ENCODE measurements around the gene TMEM107.
"Not testable (repeated sequence)": the region's sequence is repeated elsewhere in the genome, so short reads cannot be mapped to it uniquely, and the experiment has no call there.

The TMEM107 gene
- total RNA-seq = 12.7 to 25.8 reads per million in 2 donors

GRCh38 chr17:8176197-8176940 lies at the start of gene TMEM107:
TSS of gene TMEM107 (minus strand) at chr17:8176380. CDS start at chr17:8176286, 94 bp downstream.
- peak; percentile 83 for DNase-seq

- DNase-seq = no peak
These were observed 49.0 kb upstream of the TMEM107 start for GRCh38 chr17:8224891-8225812.

GRCh38 chr17:8223356-8224126 lies 47.4 kb upstream of the TMEM107 start:
- DNase-seq = peak; percentile 31

GRCh38 chr17:8222630-8223355 lies 46.6 kb upstream of the TMEM107 start:
- DNase-seq = peak; percentile 80

GRCh38 chr17:8222380-8222629 lies 46.1 kb upstream of the TMEM107 start:
- DNase-seq = no peak

- peak; percentile 85 for DNase-seq
These were observed 45.6 kb upstream of the TMEM107 start for GRCh38 chr17:8221663-8222379.

GRCh38 chr17:8220783-8221662 lies 44.8 kb upstream of the TMEM107 start:
- peak; percentile 78 for DNase-seq

GRCh38 chr17:8214000-8214399 lies 37.8 kb upstream of the TMEM107 start:
- DNase-seq = not testable (repeated sequence)

GRCh38 chr17:8212312-8213180 lies 36.4 kb upstream of the TMEM107 start:
- no peak for DNase-seq

- DNase-seq = no peak
These were observed 34.7 kb upstream of the TMEM107 start for GRCh38 chr17:8210761-8211458.

- DNase-seq = peak; percentile 92
These were observed 34.0 kb upstream of the TMEM107 start, which contains the start of gene AURKB for GRCh38 chr17:8209907-8210760. TSS of gene AURKB (minus strand) at chr17:8210575. CDS start at chr17:8210224, 351 bp downstream.

- DNase-seq = no peak
These were observed 30.4 kb upstream of the TMEM107 start for GRCh38 chr17:8206536-8206935.

GRCh38 chr17:8204761-8205555 lies 28.8 kb upstream of the TMEM107 start:
- no peak for DNase-seq

- DNase-seq = no peak
These were observed 16.1 kb upstream of the TMEM107 start for GRCh38 chr17:8192070-8192815.

GRCh38 chr17:8190506-8190905 lies 14.3 kb upstream of the TMEM107 start:
- DNase-seq = no peak
